Middle frontal gyrus (tissue), 1 donor: ENCODE measurements around the gene VPS37C.
"Not testable (repeated sequence)": the region's sequence is repeated elsewhere in the genome, so short reads cannot be mapped to it uniquely, and the experiment has no call there.

ENCODE experiments used
- DNase-seq: peaks from one replicate; pipeline ENCODE4 v3.0.0-alpha.2; 2015; ENCODE audit warnings: low spot score; ENCODE audit errors: extremely low spot score

Gene VPS37C

DNA sequence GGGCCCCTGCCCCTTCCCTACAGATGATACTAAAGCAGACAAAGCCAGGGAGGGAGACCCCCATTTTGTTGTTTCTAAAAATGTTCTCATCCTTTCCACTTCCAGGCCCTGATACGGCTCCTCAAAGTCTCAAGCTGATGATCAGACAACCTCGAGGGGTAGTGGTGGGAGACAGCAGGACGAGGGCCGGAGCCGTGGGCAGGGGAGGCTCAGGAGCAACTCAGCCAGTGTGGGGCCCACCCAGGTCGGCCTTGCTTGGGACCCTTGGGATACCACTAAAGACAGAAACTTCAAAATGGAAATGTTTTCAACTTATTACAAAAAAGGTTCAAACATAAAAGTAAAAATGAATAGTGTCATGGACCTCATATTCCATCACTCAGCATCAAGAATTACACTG, 15.2 kb upstream of the VPS37C start:
- DNase-seq: no peak

DNA sequence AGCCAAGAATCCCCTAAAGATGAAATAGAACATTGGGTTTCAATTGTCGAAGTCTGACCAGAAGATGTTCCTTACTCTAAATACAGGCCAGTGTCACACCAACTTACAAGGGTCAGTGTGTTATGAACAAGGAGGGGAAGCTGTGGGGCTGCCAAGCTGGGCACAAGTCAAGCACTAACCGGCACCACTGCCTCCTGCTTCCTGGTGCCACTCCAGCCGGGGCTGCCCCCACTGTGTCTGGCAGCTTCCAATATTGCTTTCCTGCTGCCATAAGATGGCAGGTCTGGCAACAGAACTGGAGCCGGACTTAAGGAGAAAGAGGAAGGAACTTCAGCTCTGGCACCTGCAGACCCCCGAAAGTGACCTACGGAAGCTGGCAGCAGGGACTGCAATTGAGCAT, 13.7 kb upstream of the VPS37C start:
- no peak for DNase-seq

DNA sequence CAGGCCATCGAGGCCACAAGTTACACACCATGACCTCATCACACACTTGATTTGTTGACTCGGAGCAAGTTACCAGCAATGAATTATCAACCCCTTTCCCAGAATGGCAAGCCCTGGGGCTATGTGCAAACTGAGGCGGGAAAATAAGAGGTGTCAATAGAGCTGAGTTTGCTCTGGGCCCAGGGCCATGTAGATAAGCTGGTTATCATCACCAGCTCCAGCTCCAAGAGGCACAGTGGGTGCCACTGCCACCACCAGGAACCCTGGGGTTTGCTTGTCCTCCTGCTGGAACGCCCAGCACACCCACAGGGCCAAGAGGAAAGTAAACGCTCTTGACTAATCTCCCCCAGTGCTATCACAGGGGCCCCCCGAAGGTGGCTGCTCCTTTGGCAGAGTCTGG, 13.0 kb upstream of the VPS37C start:
- DNase-seq: no peak

DNA sequence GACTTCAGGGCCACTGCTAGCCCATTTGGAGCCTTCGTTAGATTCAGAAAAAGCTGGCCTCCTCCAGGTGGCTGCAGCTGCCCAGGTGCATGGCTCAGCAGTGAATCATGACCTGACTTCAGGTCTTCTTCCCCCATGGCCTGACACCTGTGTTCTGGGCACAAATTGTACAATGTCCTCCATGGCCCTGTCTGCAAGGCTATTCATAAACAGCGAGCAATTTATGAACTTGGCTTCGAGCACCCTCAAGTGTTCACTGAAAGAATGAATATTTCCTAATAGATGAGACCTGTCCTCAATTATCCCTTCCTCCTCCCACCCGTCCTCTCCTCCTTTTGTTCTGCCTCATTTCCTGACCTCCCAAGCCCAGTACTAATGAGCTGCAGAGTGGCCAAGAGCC, 12.2 kb upstream of the VPS37C start:
- no peak for DNase-seq

DNA sequence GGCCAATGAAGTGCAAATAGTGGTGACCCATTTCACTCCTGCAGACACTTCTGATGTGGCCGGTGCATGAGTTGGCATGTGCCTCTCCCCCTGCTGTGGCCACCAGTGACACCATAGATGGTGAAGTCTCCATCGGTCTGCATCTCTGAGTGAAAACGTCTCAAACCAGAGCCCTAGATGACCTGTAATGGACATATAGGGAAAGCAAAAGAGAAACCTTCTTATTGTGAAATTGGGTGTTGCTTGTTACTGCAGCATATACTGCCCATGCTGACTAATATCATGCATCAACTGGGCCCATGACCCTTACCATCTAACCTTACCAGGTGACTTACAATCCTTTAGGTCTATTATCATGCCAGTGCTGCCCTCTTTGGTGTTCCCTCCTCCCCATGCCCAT, 11.7 kb upstream of the VPS37C start:
- DNase-seq: no peak

DNA sequence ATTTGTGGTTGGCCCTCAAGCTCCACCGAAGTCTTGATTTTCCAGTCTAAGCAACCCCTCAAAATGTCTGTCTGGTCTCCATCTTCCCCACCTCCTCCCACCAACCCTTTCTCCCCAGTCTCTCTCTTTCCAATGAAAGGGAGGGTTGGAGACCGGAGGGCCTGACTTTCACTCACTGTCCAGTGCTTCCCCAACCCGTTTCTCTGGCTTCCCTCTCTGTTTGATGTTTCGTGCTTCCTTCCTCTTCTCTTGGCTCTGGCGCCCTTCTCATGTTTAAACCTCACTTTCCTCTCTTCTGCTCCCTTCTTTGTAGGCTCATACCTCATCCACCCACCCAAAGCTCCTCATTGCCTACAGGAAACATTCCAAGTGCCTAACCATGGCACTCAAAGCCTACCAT, 11.1 kb upstream of the VPS37C start:
- no peak for DNase-seq

DNA sequence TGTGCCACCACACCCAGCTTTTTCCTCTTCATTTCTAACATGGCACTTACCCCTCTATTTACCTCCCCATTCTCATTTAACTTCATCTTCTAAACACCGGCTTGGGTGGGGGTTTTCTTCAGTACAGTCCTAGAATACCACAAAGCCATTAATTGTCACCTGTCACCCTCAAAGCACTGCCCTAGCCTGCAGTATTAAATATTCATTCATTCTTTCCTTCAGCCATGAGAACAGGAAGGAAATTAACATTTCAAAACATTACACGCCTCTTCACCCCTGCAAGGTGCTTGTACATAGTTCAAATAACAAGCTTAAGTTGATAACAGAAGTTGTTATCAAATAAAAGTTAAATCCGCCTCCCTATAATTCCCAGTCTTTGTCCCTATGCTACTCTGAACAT, 10.7 kb upstream of the VPS37C start:
- no peak for DNase-seq

DNA sequence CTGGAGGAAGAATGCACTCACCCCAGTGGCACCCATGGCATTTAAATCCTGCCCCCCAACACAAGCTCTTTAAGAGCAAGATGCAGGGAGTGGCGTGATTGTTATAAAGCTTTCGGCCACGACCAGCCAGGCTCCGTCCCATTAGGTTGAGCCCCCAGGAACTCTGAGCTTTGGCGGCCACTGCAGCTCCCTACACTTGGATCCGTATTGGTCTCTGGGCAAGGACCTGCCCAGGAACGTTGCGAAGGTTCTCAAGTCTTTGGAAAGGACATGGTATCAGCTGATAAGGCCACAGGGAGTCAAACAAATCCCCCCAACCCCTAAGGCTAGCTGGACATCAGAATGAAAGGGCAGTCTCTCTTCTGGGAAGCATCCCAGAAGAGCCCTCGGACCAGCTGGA, 9.3 kb upstream of the VPS37C start:
- no peak for DNase-seq

DNA sequence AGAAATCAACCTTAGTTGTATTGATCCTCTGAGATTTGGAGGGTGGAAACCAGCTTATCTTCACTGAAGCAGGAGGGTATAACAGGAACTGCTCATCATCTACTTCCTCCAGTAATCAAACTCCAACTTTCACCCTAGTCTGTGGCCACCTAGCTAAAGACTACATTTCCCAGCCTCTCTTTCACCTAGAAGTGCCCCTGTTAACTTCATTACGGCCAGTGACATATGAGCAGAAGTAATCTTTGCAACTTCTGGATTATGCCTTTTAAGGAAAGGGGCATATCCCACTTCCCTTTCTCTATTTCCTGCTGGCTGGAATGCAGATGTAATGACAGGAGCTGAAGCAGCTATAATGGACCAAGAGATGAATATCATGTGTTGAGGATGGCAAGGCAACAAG, 7.6 kb upstream of the VPS37C start:
- no peak for DNase-seq

DNA sequence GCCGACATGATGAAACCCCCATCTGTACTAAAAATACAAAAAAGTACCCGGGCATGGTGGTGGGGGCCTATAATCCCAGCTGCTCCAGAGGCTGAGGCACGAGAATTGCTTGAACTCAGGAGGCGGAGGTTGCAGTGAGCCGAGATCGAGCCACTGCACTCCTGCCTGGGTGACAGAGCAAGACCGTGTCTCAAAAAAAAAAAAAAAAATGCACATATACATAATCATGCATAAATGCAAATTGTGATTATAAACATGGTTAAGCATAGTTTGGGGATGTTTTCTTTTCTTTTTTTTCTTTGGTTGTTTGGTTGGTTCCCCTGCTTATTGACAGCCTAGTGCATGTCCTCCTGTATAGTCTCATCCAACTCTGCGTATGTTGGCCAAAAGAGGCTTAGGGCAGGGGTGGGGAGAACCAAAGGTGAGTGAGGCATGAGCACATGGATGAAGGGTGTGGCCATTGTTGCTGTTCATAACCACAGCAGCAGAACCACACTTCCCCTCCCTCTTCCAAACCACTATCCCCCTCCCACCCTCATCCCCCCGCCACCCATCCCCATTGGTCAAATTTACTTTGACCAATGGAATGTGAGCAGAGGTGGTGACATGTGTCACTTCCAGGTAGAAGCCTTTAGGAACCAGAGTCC, 6.9 kb upstream of the VPS37C start:
- no peak for DNase-seq

DNA sequence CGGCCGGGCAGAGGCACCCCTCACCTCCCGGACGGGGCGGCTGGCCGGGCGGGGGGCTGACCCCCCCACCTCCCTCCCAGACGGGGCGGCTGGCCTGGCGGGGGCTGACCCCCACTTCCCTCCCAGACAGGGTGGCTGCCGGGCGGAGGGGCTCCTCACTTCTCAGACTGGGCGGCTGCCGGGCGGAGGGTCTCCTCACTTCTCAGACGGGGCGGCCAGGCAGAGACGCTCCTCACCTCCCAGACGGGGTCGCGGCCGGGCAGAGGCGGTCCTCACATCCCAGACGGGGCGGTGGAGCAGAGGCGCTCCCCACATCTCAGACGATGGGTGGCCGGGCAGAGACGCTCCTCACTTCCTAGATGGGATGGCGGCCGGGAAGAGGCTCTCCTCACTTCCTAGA, 5.1 kb upstream of the VPS37C start:
- DNase-seq: not testable (repeated sequence)

DNA sequence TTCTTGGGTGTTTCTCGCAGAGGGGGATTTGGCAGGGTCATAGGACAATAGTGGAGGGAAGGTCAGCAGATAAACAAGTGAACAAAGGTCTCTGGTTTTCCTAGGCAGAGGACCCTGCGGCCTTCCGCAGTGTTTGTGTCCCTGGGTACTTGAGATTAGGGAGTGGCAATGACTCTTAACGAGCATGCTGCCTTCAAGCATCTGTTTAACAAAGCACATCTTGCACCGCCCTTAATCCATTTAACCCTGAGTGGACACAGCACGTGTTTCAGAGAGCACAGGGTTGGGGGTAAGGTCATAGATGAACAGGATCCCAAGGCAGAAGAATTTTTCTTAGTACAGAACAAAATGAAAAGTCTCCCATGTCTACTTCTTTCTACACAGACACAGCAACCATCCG, 4.6 kb upstream of the VPS37C start:
- not testable (repeated sequence) for DNase-seq

DNA sequence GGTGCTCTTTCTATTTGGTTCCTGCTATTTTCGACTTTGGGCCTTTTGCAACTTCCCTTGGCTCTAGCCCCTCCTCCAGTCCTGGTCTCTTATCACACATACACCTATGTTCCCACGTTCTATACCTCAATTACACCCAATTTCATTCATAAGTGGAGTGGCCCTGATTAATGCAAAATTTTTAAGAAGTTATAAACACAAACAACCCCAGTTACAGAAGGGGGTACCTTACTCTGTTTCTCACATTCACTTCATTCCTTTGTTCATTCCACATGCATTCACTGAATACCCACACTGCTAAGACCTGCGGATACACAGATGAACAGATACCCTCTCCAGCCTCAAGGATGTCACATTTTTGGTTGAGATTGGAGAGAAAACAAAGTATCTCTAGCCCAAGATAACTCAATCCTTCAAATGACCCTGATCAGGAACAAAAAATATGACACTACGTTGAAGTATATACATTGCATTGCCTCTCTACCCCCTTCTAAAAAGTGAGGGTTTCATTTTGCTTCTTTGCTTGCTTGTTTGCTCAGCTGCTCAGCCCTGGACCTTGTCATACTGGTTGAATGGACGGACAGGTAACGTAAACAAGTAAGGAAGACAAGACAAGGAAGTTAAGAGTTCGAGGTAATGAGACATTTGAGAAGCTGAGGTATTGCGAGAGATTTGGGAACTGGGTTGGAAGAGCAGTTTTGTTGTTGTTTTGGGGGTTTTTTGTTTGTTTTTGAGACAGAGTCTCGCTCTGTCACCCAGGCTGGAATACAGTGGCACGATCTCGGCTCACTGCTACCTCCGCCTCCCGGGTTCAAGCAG, 3.6 kb upstream of the VPS37C start:
- DNase-seq: no peak

DNA sequence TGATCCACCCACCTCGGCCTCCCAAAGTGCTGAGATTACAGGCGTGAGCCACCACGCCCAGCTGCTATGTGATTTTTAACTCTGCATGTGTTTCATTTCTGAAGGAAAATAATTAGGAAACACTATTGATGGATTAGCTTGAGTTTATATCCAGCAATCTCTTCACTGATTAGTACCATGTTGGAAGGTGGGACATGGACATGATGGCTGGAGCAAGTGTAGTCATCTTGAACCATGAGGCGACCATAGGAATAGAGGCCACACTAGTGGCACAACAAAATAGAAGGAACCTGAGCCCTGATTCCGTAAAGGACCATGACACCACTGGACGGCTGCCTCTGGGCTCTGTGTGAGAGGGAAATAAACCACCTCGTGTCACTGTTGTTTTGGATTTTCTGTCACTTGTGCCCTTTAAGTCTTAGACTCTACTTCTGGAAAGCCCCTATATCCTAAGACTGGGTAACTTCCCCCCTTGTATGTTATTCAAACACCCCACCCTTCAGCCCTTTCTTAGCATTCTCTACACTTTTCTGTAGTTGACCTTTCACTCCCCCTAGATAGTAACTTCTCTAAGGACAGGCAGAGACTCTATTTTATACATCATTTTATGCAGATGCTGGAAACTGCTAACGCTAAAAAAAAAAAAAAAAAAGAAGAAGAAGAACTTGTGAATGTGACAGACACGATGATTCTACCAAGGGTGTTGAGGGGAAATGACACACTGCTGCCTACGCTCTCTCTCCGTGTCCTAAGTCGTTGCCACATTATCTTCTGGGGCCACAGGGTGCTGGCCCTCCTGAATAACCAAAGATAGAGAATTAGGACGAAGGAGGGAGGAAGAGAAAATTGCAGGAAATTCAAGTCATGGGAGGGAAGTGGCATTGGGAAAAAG, 2.7 kb upstream of the VPS37C start:
- no peak for DNase-seq

DNA sequence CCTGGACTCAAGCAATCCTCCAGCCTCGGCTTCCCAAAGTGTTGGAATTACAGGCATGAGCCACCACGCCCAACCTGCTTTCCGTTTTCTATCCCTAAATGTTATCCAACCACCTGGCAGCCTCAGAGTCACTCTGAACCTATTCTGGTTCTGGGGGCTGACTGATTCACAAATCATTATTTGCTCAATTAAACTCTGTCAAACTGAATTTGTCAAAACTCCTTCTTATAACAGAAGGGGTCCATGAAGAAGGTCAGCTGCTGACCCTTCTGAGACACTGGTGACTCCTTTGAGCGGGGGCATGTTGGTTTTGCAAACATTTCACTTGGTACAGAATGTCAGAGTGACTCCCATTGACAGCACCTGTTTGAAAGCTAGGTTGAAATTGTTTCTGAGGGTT, 1.8 kb upstream of the VPS37C start:
- no peak for DNase-seq

DNA sequence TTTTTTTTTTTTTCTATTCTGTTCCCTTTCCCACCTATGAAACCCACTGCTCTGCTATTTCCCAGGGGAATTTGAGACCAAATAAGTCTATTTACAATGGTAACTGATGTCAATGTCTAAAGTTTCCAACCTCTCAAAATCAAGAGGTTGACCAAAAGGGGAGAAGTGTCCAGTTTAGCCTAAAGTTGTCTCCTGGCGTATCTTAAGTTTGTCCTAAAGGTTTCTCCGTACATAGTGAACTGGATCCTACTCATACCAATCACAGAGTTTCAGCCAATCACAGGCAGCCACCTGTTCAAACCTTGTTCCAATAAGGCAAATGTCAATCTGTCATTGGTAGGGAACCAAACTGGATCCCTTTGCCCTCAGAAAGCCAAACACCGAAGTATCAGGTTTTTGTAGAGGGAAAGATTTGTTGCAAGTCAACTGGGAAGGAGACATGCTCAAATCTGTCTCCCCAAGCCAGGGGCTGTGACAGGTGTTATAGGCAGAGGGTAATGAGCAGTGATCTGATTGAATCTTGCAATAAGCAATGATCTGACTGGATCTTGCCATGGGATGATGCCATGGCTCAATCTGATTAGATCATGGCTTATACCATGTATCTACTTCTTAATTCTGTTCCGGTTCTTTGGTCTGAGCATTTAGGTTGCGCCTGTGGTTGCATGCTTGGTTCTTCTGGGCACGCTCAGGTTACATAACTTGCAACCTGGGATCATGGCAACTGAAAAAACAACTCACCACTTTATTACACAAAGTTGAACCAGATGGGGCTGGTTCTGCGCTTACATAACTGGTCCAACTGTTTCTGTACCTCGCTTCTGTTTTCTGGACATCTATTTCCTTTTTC, 1.1 kb upstream of the VPS37C start:
- DNase-seq: peak; percentile 52

DNA sequence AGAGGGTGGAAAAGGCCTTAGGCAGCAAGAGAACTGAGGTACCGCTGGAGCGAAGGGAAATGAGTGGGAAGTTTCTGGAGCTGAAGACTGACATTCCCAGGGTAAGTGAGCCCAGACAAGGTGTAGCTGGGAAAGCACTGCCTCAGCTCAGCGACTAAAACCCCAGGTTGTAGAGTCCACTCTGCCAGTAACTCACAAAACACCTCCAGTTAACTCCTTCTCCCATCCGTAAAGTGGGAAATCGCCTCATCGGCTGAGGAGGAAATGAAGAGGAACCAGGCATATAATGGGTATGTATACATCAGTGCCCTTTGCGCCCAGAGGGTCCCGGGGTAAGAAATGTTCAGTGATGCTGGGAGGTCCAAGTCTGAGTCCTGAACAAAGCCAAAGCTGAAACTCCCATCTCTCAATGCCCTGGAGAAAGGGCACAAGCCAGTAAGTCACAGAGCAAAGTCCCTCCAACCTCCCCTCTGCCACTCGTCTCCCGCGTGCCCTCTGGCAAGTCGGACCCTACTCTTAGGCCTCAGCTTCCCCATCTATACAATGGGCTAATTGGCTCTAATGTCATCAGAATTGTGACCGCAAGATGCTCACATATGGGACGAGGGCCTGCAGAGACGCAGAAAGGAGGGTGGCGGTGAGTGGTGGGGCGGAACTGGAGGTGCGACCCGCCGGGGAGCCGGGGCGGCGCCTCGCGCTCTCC, 588 bp downstream of the VPS37C start:
- no peak for DNase-seq

DNA sequence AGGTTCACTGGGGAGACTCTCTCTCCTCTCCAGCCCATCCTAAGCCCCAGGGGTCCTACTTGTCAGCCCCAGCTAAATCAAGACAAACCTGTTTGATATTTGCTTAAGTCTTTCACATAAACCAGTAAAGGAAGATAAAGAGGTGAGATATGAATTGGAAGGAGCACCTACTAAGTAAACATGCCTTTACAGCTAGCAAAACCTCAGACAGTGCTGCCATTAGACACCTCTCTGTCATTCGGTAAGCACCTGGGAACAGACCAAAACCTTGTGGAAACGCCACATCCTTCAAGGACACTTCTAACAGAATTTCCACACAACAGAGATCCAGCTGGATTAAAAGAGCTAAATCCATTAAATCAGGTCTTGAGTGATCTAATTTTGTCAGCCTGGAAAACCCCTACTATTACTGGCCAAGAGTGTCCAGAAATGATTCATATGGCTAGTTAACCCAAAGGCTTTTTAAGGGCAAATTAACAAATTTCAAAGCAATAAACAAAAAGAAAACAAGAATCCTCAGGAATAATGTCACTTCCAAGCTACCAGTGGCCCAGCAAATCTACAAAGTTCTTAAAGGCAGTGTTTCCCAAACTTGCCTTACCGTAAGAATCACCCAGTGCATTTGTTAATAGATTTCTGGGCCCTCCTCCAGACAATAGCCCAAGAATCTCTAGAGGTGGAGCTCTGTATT, 2.4 kb downstream of the VPS37C start:
- no peak for DNase-seq

DNA sequence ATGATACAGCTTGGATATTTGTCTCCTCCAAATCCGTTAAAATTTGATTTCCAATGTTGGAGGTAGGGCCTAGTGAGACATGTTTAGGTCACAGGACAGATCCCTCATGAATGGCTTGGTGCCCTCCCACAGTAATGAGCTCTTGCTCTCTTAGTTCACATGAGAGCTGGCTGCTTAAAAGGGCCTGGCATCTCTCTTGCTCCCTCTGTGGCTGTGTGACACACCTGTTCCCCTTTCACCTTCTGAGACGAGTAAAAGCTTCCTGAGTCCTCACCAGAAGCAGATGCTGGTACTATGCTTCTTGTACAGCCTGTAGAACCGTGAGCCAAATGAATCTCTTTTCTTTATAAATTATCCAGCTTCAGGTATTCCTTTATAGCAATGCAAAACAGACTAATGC, 3.5 kb downstream of the VPS37C start:
- no peak for DNase-seq

DNA sequence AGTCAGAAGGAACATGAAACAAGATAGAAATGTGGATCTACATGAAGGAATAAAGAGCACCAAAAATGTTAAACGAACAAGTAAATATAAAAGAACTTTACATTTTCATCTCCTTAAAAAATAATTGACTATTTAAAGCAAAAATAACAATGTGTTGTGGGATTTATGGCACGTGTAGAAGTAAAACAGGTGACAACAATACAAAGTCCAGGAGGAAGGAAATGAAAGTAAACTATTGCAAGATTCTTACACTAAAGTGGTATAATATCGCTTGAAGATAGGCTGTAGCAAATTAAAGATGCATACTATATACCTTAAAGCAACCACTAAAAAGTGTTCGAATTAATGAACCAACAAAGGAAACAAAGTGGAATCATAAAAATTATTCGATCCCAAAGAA, 5.5 kb downstream of the VPS37C start:
- DNase-seq: no peak
